Left cardiac atrium (tissue), 4 donors: ENCODE measurements around the gene KRTAP9-6. TPM values are rescaled to one million over a fixed set of nuclear protein-coding genes. Genes with fewer than 3 reads are reported as not detected.
"Not testable (repeated sequence)": the region's sequence is repeated elsewhere in the genome, so short reads cannot be mapped to it uniquely, and the experiment has no call there.

Experiments used
- ATAC-seq, 2 donors: fragments of 200-7000 bp; cut with Tn5 transposase; one replicate each; pipeline ENCODE4 v1.9.1; 2020; ENCODE audit warnings: mild to moderate bottlenecking in 2 of 2, moderate library complexity in 2 of 2
- DNase-seq: peaks from one replicate; pipeline ENCODE4 v3.0.0-alpha.2; 2020
- intact Hi-C, 2 donors: fragments of 100-400 bp; cut with DNase I; formaldehyde crosslinking; loops; one replicate each; pipeline versions ENCODE4 v1.14.1 to v1.15.1; 2022 to 2023
- total RNA-seq, 2 donors: library from RNA; stranded (reverse); fragmentation: NEBNext Ultra II Directional; extraction: Animal tissue kit (Norgen Biotek cat#: 25700); gene quantifications; one replicate each; pipeline ENCODE4 v1.2.1, GENCODE V29; 2021
- donor health status: DM: no; HTN: yes; CAD: no.
- donor health status: DM: no; HTN: yes; CAD: no; lungs with severe emphysema.
- donor health status: DM: yes; HTN: yes; CAD: no.
- donor health status: Dilated cardiomyopathy.

The KRTAP9-6 gene
- total RNA-seq, 2 donors from 2014 or later: not detected

DNA sequence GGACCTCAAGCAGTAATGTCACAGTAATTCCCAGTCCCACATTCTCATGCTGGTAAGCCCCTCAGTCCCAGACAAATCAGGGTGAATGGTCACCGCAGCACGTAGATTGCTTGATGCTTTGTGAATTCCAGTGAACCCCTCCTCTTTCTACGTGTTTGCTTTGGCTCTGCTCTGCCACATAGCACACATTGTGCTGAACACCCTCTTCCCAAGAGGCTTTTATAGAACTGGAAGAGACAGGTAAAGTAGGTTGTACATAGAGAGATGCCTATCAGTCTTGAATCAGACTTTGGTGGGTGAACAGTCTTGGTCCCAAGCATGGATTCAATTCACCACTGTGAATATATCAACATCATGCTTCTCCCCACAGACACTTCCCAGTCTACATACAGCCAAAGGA lies 579 bp upstream of the KRTAP9-6 start:
- no peak for ATAC-seq
- no peak for DNase-seq
- intact Hi-C loops: no loop called here

DNA sequence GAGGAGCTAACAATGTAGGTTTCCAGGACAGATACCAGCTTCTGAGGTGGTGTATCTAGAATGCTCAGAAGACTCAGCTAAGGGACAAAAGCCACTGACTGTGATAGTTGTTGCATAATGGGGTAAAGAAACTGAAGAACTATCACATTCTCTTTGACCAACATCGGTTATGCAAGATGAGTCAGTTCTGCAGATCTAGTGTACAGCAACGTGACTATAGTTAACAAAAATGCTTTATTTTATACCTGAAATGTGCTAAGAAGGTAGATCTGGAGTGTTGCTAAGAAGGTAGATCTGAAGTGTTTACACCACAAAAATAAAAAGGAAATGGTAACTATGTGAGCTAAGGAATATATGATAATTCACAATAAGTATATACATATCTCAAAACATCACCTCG lies 2.5 kb downstream of the KRTAP9-6 start:
- ATAC-seq: no peak
- intact Hi-C loops: no loop called here
- DNase-seq: no peak

DNA sequence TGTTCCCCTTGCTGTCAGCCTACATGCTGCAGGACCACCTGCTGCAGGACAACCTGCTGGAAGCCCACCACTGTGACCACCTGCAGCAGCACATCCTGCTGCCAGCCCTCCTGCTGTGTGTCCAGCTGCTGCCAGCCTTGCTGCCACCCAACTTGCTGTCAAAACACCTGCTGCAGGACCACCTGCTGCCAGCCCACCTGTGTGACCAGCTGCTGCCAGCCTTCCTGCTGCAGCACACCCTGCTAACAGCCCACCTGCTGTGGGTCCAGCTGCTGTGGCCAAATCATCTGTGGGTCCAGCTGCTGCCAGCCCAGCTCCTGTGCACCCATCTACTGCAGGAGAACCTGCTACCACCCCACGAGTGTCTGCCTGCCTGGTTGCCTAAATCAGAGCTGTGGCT lies 6.1 kb downstream of the KRTAP9-6 start:
- ATAC-seq, DNase-seq, intact Hi-C loops: not testable (repeated sequence)

DNA sequence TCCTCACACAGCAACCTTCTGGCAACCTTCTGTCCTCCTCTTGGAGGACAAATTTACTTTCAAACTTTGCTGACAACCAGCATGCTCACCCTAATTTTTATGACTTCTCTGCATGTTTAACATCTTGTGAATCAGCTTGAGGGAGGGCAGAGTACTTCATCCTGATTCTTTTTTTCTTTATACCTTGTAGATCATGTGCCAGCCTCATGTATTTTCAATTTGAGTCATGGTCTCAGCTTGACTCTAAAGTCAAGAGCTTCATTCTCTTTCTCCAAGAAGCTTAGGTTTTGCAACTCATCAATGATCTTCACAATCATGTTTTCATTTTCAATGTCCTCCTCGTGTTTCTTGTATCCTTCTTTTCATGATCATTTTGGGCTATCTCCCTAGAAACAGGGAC lies 6.7 kb downstream of the KRTAP9-6 start:
- no peak for DNase-seq
- intact Hi-C loops: no loop called here
- ATAC-seq: no peak

DNA sequence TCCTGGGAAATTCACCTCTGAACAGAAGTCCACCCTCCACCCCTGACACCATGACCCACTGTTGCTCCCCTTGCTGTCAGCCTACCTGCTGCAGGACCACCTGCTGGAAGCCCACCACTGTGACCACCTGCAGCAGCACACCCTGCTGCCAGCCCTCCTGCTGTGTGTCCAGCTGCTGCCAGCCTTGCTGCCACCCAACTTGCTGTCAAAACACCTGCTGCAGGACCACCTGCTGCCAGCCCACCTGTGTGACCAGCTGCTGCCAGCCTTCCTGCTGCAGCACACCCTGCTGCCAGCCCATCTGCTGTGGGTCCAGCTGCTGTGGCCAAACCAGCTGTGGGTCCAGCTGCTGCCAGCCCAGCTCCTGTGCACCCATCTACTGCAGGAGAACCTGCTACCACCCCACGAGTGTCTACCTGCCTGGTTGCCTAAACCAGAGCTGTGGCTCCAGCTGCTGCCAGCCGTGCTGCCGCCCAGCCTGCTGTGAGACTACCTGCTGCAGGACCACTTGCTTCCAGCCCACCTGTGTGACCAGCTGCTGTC lies 10.5 kb downstream of the KRTAP9-6 start, which contains the start of gene KRTAP9-7:
Gene KRTAP9-7 (plus strand): TSS at position 51 of the 543 bp plus-strand sequence. CDS start 0 bp downstream, at position 51.
- DNase-seq, ATAC-seq, intact Hi-C loops: not testable (repeated sequence)

DNA sequence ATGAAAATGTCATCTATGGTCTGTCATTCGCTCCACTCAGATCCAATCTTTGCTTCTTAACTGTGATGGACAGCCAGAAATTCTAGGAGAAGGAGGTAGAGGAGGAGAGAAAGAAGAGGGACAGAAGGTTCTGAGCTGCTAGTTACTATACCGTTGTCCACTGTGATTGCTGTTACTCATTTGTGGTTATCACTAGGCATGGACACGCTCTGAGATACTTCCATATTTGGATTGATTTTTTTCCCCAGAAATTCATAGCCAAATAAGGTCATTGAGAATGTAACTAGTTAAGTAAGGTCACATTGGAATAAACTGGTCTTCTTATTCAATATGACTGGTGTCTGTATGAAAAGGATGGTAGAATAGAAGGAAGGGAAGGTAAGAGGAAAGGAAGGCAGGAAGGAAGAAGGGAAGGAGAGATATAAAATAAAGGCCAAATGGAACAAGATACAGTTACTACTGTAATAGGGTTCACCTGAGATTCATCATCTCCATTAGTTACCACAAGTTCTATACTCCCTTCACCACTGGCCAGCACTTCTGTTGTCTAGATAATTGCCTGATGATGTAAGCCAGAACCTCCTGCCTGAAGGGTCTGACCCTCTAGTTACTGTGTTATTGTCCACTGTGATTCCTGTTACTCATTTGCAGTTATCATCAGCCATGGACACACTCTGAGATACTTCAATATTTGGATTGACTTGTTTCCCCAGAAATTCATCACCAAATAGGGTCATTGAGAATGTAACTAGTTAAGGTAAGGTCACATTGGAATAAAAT lies 13.2 kb downstream of the KRTAP9-6 start:
- intact Hi-C loops: no loop called here
- DNase-seq (no peak), ATAC-seq (no peak)

DNA sequence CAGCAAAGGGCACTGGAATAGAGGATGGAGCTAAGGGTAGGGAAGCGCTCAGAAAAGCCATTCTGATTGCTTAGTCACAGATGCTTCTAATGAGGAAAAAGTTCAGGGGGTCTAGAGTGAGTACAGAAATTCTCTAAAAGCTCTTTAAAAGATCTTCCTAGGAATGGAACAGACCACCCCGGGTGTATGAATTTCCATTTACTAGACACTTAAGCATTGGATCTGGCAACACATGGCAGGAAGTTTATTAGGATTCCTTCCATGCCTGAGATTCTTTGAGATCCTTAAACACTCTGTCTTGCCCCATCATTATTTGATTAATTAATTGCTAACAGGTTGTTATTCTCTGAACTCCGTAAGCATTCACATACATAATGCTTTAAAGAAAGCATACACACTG lies 18.9 kb downstream of the KRTAP9-6 start:
- ATAC-seq (no peak), DNase-seq (no peak)
- intact Hi-C loops: no loop called here

DNA sequence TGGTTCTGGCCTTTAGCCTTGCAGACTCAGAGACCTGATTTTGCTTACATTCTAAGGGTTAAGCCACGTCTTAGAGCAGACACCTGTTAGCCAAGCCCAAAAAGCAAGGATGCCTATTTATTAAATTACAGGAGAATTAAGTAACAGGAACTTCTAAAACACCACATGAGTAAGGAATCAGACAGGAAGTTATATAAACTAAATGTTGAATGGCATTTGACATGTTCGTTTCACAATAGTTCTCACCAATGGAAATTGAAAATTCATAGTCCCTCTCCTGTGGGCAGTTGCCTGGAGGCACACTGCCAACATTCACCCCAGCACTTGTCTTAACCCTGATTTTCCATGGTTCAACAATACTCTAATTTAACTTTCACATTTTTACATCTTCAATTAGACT lies 19.4 kb downstream of the KRTAP9-6 start:
- intact Hi-C loops: no loop called here
- ATAC-seq (no peak), DNase-seq (no peak)

DNA sequence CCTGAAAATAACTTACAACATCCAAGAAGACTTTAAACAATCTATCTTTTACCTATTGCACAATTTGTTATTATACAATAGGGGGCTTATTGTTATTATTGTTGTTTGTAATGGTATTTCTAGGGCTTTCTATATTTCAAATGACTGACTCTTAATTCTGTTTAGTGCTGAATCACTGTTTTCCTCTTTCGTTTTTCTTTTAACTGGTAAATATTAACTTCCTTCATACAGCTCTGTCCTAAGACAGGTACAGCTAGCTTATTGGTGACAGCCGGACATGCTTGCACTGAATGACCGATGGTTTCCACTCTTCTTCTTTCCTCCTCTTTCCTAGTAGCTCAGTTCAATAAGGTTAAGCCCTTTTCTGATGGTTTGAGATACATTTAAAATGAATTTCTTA lies 21.9 kb downstream of the KRTAP9-6 start:
- intact Hi-C loops: no loop called here
- DNase-seq (no peak), ATAC-seq (no peak)

DNA sequence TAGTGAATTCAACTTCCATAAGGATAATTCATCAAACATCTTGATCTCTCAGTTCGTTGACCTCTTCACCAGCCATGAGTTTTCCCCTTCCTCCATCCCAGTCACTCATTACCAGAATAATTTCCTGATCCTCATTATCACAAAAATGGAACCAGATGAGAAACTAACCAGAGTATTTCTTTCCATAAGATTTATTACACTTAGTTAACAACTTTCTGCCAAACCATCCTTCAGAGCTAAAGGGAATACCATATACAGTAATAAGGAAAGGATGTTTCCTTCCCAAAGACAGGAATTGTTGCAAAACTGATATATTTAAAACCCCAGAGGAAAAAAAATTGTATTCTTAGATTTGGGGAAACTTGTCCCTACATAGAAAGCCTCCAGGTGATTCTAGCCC lies 28.8 kb downstream of the KRTAP9-6 start:
- DNase-seq: no peak
- intact Hi-C loops: no loop called here
- no peak for ATAC-seq

DNA sequence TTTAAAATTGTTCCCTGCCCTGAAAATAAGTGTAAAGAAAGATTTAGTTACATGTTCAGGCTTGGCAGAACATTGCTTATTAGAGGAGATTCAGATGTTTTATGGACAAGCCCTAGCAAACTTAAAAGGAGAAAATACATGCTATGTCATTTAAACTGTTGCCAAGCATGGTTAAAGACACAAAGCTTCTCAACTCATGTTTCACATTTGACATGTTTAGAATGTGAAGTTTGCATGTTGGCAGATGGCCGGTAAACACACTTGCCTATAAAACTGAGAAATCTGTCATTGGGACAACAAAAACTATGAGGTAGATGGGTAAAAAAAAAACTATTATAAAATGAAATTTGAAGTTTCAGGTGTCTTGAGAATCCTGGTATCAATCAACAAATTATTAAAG lies 31.7 kb downstream of the KRTAP9-6 start:
- intact Hi-C loops: no loop called here
- no peak for ATAC-seq
- no peak for DNase-seq

DNA sequence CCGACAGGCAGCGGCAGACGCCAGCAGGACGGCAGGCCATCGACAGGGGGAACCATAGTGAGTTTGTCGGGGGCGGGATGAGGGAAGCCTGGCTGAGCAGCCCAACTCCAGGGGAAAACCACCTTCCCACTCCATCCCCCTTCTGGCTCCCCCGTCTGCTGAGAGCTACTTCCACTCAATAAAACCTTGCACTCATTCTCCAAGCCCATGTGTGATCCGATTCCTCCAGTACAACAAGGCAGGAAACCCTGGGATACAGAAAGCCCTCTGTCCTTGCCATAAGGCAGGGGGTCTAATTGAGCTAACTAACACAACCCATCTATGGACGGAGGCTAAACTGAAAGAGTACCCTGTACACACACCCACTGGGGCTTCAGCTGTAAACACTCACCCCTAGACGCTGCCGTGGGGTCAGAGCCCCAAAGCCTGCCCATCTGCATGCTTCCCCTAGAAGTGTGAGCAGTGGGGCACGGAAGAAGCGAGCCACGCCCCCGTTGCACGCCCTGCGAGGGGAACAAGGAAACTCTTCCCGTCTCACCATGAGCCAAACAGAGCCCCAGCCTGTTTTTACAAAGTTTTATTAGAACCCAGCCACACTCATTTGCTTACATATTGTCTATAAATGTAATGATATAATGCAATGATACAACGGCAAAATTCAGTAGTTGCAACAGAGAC lies 33.4 kb downstream of the KRTAP9-6 start:
- ATAC-seq: no peak
- no peak for DNase-seq
- intact Hi-C loops: no loop called here

DNA sequence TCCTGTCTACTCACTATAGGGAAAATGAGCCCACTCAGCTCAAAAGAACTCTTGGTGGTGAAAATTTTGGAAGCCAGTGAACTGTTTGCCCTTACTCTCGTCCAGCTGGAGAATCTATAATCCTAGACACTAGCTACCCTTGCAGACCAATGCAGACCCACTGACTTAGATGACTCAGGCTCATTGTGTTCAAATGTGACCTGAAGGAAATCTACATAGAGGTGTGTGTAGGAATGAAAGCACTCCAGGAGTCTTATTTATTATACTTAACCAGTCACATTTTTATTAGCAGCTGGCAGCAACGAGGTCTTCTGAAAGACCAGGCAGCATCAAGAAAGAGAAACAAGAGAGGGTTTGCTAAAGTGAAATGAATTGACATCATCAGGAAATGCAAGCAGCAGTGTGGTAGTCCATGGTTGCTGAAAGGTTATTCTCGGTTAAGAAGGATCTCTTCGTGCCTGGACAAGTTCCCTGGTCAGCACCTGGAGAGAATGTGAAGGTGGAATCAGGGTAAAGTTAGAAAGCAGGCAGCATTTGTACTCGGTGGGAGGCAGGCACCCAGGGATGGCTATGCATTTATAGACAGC lies 36.1 kb downstream of the KRTAP9-6 start:
- no peak for ATAC-seq
- intact Hi-C loops: no loop called here
- DNase-seq: no peak

DNA sequence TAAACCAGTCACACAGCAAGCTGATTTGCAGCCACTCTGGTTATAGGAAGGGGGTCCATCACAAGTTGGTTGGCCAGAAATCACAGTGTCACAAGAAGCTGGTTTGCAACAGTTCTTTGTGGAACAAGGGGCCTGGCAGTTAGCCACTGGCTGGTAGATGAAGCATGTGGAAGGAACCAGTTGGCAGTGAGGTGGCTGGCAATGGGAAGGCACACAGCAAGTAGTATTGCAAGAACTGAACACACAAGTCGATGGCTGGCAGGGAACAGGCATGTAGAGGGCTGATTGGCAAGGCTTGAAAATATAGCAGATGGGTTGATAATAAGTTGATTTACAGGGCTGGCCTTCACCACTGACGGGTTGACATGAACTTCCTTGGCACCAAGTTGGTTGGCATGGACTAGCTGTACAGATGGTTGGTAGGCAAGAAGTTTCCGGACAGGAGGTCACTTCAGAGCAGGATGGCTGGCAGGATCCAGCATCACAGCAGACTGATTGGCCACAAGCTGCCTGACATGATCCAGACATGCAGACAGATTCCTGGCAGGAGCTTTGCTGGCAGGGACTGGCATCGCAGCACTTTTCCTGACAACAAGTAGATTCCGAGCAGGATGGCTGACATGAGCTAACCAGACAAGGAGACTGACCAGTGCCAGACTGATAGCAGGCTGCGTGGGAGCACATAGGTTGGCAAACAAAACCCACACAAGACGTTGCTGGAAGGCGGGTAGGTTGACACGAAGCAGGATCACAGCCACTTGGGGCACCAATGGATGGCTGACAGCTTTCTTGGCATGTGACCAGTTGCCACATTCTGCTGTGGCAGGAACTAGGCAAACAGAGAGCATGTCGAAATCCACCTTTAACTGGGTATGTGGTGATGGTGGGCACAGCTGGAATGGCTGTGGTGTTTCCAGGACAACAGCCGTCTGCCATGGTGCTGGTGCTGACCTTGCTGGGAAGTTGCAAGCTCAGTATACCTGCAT lies 37.0 kb downstream of the KRTAP9-6 start, which contains the start of gene KRTAP29-1:
Gene KRTAP29-1 (minus strand): TSS at position 936 of the 986 bp plus-strand sequence. CDS start 0 bp downstream, at position 936.
- ATAC-seq (peak; percentile 87 to 95), DNase-seq (peak; percentile 44)
- intact Hi-C loops: no loop called here

DNA sequence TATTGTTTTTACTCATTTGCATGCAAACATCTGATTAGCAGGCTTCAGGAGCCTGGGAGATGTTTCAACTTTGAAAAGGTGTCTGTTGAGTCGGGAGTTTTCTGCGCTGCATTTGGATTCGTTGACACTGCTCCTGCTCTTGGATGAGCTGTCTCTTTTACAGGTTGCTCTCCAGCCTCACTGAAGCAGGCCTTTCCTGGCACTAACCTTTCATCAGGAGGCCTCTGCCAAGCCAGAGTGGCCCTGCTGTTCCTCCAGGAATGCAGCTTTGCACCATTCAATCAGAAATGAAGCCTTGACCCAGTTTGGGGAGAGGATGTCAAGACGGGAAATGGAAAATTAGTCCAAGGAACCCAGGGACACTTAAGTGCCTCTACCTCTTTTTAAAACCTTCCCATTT lies 37.8 kb downstream of the KRTAP9-6 start:
- DNase-seq (no peak), ATAC-seq (no peak)
- intact Hi-C loops: no loop called here

DNA sequence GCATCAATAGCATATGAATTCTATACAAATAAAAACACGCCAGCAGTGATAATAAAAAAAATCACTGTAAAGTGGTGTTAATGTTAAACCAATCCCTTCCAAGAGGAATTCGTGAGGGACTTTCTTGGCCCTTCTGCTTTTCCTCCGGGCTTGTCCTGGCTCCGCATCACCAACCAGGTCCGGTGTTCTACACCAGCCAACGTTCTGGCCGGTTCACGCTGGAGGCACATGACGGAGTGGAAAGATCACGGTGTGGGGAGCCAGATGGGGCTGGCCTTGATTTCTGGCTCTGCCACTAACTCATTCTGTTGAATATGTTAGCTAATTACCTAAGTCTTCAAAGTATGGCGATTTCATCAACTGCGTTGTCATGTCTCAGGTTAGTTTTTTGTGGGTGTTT lies 38.9 kb downstream of the KRTAP9-6 start:
- no peak for DNase-seq
- ATAC-seq: no peak
- intact Hi-C loops: no loop called here

DNA sequence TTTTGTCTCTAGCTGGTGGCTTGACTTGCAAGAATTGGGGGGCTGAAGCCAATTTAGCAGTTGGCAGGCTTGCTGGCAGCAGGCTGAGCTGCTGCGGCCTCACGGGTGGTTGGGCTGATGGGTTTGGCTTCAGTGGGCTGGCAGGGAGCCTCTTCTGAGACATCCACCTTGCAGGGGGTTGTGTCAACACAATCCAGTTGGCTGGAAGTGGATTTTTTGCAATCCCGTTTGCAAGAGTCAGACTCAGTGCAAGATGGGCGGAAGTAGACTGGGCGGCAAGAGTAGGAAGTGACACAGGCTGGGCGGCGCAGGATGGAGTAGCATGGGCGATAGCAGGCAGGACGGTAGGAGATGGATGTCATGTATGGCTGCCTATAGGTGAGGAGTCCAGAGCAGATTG lies 42.5 kb downstream of the KRTAP9-6 start:
- intact Hi-C loops: no loop called here
- ATAC-seq: peak in 1 of 2 donors; percentile 39

DNA sequence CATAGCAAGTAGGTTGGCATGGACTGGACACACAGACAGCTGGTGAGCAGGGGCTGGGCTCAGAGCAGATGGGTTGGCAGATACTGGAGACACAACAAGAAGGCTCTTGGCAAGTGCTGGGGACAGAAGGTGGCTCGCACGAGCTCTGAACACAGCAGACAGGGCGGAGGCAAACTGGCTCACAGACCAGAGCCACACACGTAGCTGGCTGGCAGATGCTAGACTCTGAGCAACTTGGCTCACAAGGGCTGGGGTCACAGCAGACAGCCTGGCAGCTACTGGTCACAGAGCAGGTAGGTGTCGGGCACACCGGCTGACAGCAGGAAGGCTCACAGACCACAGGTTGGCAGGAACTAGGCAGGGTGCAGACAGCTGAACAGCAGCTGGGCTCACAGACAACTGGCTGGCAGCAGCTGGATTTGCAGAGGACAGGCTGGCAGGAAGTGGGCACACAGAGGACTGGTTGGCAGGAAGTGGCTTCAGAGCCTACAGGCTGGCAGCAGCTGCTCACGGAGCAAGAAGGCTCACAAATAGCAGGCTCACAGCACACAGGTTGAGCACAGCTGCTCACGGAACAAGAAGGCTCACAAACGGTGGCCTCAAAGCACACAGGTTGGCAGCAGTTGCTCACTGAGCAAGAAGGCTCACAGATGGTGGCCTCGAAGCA lies 43.2 kb downstream of the KRTAP9-6 start:
- intact Hi-C loops: no loop called here
- ATAC-seq (peak; percentile 75 to 89), DNase-seq (peak; percentile 40)

More for the DNA sequence above, 42.5 kb downstream of the KRTAP9-6 start:
- no peak for DNase-seq
